ENCODE measurements around the gene ALDH8A1.

Gene ALDH8A1, protein sequence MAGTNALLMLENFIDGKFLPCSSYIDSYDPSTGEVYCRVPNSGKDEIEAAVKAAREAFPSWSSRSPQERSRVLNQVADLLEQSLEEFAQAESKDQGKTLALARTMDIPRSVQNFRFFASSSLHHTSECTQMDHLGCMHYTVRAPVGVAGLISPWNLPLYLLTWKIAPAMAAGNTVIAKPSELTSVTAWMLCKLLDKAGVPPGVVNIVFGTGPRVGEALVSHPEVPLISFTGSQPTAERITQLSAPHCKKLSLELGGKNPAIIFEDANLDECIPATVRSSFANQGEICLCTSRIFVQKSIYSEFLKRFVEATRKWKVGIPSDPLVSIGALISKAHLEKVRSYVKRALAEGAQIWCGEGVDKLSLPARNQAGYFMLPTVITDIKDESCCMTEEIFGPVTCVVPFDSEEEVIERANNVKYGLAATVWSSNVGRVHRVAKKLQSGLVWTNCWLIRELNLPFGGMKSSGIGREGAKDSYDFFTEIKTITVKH

GRCh38 chr6:134949927-134950326 lies at the start of gene ALDH8A1:
ALDH8A1 (minus strand) TSS chr6:134950101; CDS start chr6:134950053, 48 bp downstream.
- no peak for DNase-seq

GRCh38 chr6:134999107-134999506 lies 49.2 kb upstream of the ALDH8A1 start:
- DNase-seq = no peak

DNA sequence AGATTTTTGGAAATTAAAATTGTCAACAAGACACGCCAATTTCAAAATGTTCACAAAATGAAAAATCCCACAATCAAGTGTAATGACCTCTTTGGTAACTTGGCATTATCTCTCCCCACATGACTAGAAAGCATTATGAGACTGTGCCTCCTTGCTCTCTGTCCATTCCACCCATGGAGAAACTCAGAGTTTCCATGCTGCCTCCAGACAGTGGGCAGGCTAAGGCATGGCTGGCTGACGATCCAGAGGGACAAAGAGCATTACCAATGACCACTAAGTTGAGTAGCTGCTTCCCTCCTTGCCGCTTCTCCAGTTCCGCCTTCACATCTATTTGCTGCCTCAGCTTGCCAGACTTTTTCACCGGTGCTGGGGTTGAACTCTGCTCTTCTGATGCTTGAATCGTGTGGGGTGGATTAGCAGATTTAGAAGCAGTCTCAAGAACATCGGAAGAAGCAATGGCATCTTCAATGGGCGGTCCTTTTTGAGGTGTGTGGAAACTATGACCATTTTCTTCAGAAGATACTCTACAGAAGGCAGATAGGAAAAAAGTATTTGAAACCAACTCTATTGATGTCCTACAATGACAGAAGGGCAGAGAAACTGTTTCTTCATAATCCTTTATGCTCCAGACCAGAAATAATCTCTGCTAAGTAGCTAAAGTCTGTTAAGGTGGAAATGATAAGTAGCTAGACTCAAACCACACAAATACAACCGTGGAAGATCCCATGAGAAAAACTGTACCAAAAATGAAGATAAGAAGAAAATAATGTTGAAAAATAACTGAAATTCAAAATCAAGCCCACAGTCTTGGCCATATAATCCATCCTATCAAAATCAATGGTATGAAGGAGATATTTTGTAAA lies 47.5 kb upstream of the ALDH8A1 start:
- no peak for DNase-seq

DNA sequence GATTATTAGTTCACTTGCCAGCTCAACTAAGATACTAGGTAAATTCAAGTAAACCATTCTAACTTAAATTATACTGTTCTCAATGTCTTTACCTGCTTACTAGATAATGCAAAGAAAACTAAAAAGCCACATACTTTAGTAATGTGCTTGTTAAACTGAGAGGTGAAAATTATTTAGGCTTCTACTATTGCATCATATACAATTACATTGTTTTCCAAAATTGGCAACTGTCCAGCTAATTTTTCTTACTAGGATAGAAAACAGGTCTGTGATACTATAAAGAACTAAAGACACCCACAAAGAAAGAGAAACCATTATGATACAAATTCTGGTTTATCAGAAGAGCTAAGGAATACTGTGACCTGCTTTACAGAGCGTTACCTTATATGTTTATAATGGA lies 45.6 kb upstream of the ALDH8A1 start:
- no peak for DNase-seq

GRCh38 chr6:134994431-134994830 lies 44.5 kb upstream of the ALDH8A1 start:
- no peak for DNase-seq

GRCh38 chr6:134992155-134992554 lies 42.3 kb upstream of the ALDH8A1 start:
- no peak for DNase-seq

DNA sequence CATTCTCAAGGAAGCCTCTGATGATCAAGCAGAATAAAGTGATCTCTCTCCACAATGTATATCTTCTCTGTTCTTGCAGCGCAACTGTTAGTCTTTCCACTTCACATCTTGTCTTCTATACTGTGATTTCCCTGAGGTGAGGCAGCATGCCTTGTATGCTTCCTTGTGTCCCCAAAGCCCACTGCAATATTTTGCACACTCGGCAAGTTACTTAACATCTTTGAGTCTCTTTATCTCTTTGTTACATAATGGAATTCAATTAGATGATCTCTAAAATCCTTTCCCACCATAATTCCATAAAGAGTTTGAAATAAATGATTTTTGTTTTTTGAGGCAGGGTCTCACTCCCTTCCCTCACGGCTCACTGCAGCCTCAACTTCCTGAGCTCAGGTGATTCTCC lies 40.4 kb upstream of the ALDH8A1 start:
- DNase-seq = no peak

- DNase-seq = no peak
These were observed 34.9 kb upstream of the ALDH8A1 start for GRCh38 chr6:134984821-134985220.

DNA sequence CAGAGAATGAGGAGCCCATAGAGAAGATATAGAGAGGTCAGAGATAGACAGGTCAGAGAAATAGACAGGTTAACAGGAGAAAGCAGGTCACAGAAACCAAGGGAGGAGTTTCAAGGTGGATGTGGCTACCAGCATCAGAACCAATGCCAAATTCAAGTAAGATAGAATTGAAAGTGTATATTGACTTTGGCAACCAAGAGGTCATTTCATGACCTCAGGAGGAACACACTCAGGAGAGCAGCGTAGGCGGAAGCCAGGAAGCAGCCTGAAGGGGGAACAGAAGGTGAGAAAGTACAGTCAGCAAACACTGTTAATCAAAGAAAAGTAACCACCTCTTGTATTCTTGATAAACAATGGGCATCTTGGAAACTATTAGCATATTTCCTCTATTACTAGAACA lies 33.9 kb upstream of the ALDH8A1 start:
- no peak for DNase-seq

DNA sequence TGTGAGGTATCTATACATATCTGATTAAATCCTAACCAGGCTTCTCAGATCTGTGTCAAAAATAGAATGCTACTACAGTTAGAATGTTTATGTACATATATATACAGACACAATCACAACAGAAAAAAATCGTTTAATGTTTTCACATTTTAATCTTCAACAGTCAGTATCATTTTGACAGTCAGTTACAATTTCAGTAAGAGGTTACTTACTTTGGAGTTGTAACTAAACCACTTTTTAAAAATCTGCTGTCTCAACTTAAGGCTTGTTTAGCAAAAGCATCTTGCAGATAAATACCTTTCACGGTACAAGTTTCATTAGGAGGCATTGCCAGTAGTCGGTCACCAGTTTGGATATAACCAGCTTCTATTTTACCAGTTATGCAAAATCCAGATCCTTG lies 32.3 kb upstream of the ALDH8A1 start:
- no peak for DNase-seq

DNA sequence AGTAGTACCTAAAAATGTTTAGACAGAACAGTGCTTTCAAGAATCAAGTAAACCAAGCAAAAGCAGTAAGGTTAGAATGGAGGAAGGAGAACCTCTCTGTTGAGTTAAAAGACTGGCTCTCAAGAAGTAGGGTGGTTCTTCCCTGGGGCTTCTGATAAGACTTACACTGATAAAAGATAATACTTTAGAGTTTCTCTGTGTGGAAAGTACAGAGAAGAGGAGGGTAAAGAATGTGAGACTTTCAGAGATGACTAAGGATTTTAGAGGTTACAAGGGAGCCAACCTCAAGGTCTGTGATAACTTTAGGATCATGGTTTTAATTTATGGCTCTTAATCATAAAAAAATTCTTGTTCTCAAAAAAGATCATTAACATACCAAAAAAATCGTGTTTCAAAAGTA lies 30.9 kb upstream of the ALDH8A1 start:
- no peak for DNase-seq

DNA sequence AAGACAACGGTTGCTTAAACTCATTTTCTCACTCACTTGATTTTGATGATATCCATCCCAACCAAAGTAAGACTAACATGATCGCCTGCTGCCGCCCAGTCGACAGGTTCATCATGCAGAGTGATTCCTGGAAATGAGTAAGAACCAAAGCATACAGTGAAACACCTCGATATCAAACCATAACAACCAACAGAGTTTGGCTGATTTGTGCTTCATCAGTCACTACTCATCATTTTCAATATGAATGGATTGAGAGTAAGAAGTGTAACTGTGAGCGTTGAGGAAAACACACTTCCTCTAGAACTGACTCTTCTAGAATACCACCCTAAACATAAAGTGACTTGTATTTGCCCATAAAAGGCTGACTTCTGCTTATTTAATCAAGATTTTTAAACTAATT lies 29.2 kb upstream of the ALDH8A1 start:
- no peak for DNase-seq

DNA sequence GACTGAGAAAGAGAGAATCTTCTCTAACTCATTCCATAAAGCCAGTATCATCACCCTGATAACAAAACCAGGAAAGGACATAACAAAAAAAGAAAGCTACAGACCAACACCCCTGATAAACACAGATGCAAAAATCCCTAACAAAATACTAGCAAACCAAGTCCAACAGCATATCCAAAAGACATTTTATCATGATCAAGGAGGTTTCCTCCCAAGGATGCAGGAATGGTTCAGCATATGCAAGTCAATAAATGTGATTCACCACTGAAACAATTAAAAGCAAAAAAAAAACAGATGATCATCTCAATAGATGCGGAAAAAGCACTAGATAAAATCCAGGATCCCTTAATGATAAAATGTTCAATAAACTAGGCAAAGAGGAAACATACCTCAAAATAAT lies 24.5 kb upstream of the ALDH8A1 start:
- DNase-seq = no peak

GRCh38 chr6:134967711-134968110 lies 17.8 kb upstream of the ALDH8A1 start:
- DNase-seq = no peak

GRCh38 chr6:134964451-134965203 lies 14.7 kb upstream of the ALDH8A1 start:
- DNase-seq = no peak

DNA sequence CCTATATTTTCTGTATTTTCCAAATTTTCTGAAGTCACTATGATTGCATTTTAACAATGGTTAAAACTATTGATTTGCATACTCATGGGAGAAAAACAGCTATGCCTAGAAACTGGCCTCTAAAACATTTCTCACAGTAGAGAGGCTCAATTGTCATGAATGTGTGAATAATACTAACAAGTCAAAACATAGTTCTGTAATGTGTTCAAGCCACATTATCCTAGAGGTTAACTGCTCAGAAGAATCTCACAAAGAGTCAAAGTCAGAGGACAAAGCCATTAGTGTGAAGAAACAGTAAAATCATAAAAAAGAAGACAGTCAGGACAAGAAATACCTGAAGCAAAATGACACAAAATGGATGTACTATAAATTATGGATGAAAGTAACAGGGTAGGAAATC lies 12.5 kb upstream of the ALDH8A1 start:
- no peak for DNase-seq

DNA sequence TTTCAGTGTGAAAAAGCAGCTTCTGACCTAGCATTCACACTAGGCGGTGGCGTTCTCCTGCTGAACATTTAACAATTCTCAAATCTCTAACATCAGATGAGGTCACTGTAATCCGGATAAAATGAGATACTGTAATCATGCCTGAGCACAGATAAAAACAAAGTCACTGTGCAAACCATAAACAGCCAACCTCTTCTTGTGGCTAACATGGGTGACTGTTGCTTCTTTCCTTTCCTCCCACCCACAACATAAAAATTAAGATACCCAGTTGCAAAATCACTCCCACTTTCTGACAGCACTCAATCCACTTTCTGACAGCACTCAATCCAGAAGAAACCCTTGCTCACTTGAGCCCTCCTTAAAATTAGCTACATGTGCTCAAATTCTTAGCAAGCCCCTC lies 11.5 kb upstream of the ALDH8A1 start:
- DNase-seq = no peak

DNA sequence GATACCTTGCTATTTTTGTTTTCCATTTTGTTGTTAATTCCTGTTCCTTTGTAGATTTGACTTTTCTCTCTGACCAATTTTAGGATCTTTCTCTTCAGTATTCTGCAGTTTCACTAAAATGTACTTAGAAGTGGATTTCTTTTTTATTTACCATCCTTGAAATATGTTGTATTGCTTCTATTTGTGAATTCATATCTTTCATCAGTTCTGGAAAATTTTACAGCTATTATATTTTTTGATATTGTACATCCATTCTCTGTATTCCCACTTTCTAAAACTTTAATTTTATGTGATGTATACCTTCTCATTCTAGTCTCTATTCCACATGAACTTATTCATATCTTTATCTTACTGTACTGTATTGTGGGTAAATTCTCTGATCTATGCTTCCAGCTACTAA lies 9.7 kb upstream of the ALDH8A1 start:
- no peak for DNase-seq

DNA sequence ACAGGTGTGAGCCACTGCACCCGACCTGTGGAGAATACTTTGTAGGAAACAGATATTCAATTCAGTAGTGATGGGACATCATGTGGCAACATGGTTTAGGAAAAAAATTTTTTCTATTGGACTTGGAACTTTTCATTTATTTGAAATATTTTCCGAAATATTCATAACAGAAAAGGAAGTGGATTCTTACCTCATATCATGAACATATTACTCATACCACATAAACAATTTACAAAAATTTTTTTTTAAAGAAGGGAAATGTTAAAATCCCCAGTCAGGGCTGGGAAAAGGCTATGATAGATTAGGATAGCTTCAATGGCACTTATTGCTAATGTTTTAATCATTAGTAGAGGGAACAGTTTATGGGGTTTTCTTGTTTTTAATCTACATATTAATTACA lies 6.8 kb upstream of the ALDH8A1 start:
- DNase-seq = no peak

GRCh38 chr6:134956032-134956431 lies 6.1 kb upstream of the ALDH8A1 start:
- no peak for DNase-seq

DNA sequence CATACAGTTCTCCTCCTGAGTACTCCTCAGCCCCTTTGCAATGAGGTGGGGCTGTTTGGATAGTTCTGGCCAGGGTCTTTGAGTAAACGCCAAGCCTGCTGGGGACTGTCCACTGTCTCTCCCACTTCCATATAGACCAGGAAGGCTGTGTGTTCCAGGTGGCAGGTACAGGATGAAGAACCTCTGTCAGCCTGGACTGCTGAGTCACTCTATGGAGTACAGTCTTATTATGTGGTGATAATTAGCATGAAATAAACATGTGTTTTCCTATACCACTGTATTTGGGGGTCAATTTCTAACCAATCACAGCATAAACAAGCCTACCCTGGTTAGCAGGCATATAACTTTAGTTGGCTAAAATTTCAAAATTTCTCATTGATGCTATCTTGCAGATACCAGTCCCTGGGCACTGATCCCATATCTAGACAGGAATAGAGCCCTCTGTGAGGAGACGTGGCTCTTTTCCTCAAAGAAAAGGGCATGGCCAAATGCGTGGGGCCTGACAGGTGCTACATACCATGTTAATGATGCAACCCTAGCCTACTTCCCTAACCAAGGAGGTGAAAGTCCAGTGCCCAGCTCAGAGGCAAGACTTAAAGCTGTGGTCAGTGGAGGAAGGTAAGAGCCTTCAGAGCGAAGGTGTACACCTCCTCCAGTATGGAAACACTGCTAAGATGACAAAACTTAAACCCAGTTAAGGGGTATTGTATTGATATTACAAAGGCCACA lies 4.5 kb upstream of the ALDH8A1 start:
- no peak for DNase-seq

GRCh38 chr6:134951494-134952263 lies 1.8 kb upstream of the ALDH8A1 start:
- DNase-seq = no peak

All from COR-L47 (cell line).